Panc1 (cell line): Measurements from ENCODE around the gene MDC1. TPM values are rescaled to one million over a fixed set of nuclear protein-coding genes. Genes with fewer than 3 reads are reported as not detected.

Source experiments
- ATAC-seq: fragments of 200-7000 bp; cut with Tn5 transposase; 2 replicates; pipeline ENCODE4 v1.9.1; 2020; ENCODE audit warnings: mild to moderate bottlenecking, moderate library complexity
- BruUV-seq: library from RNA; stranded (reverse); fragments of 400-500 nt; replicated peaks from 2 replicates; lab custom pipeline; 2021; lab: Mats Ljungman, UMichigan
- CTCF ChIA-PET: fragments of 300-600 bp; sonication (Branson Sonifier 250); formaldehyde crosslinking; loops from one replicate; lab custom pipeline; 2022; ENCODE audit warnings: antibody characterized with exemption; lab: Charles Lee
- POLR2A ChIA-PET: fragments of 300-600 bp; sonication (Branson Sonifier 250); formaldehyde crosslinking; loops from one replicate; lab custom pipeline; 2022; ENCODE audit warnings: antibody characterized with exemption; lab: Charles Lee
- DNase-seq: peaks from one replicate; pipeline ENCODE4 v3.0.0-alpha.2; 2010; ENCODE audit warnings: low read depth, low spot score
- H3K27ac ChIP-seq: 2 replicates; pipeline ENCODE4 v1.5.1; 2011; ENCODE audit warnings: mild to moderate bottlenecking, low read length, inconsistent platforms
- H3K27me3 ChIP-seq: fragments of 200-500 bp; sonication (Bioruptor generic); 2 replicates; pipeline ENCODE4 v1.6.0; 2014; ENCODE audit warnings: low read length, inconsistent platforms; ENCODE audit not compliant: control insufficient read depth, insufficient read depth
- H3K36me3 ChIP-seq: fragments of 200-500 bp; sonication (Bioruptor generic); 2 replicates; pipeline ENCODE4 v1.5.1; 2014; ENCODE audit warnings: inconsistent platforms, mild to moderate bottlenecking, low read length, moderate library complexity; ENCODE audit not compliant: control insufficient read depth, insufficient read depth
- H3K4me1 ChIP-seq: 2 replicates; pipeline ENCODE4 v1.5.1; 2011; ENCODE audit warnings: inconsistent platforms, mild to moderate bottlenecking, low read length, moderate library complexity; ENCODE audit not compliant: control insufficient read depth, insufficient read depth
- H3K4me3 ChIP-seq, 2 experiments: 2 replicates each; pipeline ENCODE4 v1.5.1; 2011 to 2012; ENCODE audit warnings: low read depth in 2 of 2, low read length in 2 of 2, mild to moderate bottlenecking in 2 of 2, inconsistent platforms in 1 of 2, moderate library complexity in 1 of 2
- H3K9me3 ChIP-seq: fragments of 200-500 bp; sonication (Bioruptor generic); 2 replicates; pipeline ENCODE4 v1.5.1; 2014; ENCODE audit warnings: low read depth, mild to moderate bottlenecking, inconsistent platforms, low read length, moderate library complexity; ENCODE audit not compliant: control insufficient read depth, insufficient read depth
- POLR2AphosphoS5 ChIP-seq: IDR thresholded peaks from 2 replicates; pipeline ENCODE4 v1.6.1; 2012; ENCODE audit warnings: mild to moderate bottlenecking, low read depth, low read length, moderate library complexity
- SIN3A ChIP-seq: IDR thresholded peaks from 2 replicates; pipeline ENCODE4 v1.6.1; 2012; ENCODE audit warnings: low read depth, mild to moderate bottlenecking, low read length, moderate library complexity, borderline replicate concordance; ENCODE audit not compliant: insufficient read depth
- TCF7L2 ChIP-seq: IDR thresholded peaks from 2 replicates; pipeline ENCODE4 v1.6.1; 2011; ENCODE audit warnings: mild to moderate bottlenecking, low read depth, low read length, inconsistent platforms
- in situ Hi-C: cut with HindIII; loops from 2 replicates; pipeline ENCODE4 v1.10.0; 2016; ENCODE audit warnings: low sequenced_read_pairs, low pct_unique_long_range_greater_than_20kb
- intact Hi-C: fragments of 100-400 bp; cut with micrococcal nuclease; formaldehyde crosslinking; loops from one replicate; pipeline ENCODE4 v1.10.0; 2022; ENCODE audit not compliant: unreplicated experiment
- total RNA-seq: library from RNA; stranded (reverse); gene quantifications from one replicate; pipeline ENCODE4 v1.2.1, GENCODE V29; 2021; ENCODE audit not compliant: unreplicated experiment
- TF ChIP-seq, protein P1 (sequence below), 2 experiments: IDR thresholded peaks; 2 replicates each; pipeline ENCODE4 v1.6.1; 2011 to 2012; ENCODE audit warnings: low read depth in 2 of 2, control low read depth in 1 of 2, low read length in 1 of 2, mild to moderate bottlenecking in 1 of 2, moderate library complexity in 1 of 2; ENCODE audit not compliant: insufficient read depth in 1 of 2
- TF ChIP-seq, protein P2 (sequence below): fragments of 450-650 bp; IDR thresholded peaks from 2 replicates; pipeline ENCODE4 v1.5.1; 2017; ENCODE audit warnings: mild to moderate bottlenecking

Gene MDC1
- total RNA-seq, 1 experiment from 2014 or later, result 68.6 TPM

DNA sequence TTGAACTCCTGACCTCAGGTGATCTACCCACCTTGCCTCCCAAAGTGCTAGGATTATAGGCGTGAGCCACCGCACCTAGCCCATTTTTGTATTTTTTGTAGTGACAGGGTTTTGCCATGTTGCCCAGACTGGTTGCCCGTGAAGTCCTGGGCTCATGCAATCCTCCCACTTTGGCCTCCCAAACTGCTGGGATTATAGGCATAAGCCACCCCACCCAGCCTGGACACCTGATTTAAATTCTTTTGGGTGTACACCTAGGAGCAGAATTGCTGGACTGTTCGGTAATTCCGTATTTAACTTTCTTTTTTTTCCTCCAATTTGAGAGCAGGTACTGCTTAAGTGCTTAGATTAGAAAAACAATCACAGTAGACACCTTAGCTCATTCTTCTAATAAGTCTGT, 20.6 kb downstream of the MDC1 start:
- no peak for DNase-seq
- H3K27me3 ChIP-seq, result no peaks in the 10 kb centered on the region
- H3K4me1 ChIP-seq, result peaks cover 7% of the 10 kb centered on the region; the same call in 1 of the 2 replicates
- no peak for ATAC-seq
- CTCF ChIA-PET, result no interaction called here
- H3K9me3 ChIP-seq, result no peaks in the 10 kb centered on the region
- no peak overlapping the region for H3K27ac ChIP-seq
- H3K36me3 ChIP-seq, result no peaks in the 10 kb centered on the region
- in situ Hi-C loops, result no loop called here
- POLR2A ChIA-PET, result no interaction called here
- BruUV-seq, result no TSS peak
- intact Hi-C loops, result no loop called here
- no peak overlapping the region for H3K4me3 ChIP-seq
- TF ChIP-seq TCF7L2 (no peak), POLR2AphosphoS5 (no peak), SIN3A (no peak)
- TF ChIP-seq, protein P1, sequence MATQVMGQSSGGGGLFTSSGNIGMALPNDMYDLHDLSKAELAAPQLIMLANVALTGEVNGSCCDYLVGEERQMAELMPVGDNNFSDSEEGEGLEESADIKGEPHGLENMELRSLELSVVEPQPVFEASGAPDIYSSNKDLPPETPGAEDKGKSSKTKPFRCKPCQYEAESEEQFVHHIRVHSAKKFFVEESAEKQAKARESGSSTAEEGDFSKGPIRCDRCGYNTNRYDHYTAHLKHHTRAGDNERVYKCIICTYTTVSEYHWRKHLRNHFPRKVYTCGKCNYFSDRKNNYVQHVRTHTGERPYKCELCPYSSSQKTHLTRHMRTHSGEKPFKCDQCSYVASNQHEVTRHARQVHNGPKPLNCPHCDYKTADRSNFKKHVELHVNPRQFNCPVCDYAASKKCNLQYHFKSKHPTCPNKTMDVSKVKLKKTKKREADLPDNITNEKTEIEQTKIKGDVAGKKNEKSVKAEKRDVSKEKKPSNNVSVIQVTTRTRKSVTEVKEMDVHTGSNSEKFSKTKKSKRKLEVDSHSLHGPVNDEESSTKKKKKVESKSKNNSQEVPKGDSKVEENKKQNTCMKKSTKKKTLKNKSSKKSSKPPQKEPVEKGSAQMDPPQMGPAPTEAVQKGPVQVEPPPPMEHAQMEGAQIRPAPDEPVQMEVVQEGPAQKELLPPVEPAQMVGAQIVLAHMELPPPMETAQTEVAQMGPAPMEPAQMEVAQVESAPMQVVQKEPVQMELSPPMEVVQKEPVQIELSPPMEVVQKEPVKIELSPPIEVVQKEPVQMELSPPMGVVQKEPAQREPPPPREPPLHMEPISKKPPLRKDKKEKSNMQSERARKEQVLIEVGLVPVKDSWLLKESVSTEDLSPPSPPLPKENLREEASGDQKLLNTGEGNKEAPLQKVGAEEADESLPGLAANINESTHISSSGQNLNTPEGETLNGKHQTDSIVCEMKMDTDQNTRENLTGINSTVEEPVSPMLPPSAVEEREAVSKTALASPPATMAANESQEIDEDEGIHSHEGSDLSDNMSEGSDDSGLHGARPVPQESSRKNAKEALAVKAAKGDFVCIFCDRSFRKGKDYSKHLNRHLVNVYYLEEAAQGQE (IDR thresholded peaks at IDR 0.05; ENCODE audit: insufficient read depth in 1 of 2, low read depth in 2 of 2, low read length in 1 of 2), result no peak
- TF ChIP-seq, protein P2, sequence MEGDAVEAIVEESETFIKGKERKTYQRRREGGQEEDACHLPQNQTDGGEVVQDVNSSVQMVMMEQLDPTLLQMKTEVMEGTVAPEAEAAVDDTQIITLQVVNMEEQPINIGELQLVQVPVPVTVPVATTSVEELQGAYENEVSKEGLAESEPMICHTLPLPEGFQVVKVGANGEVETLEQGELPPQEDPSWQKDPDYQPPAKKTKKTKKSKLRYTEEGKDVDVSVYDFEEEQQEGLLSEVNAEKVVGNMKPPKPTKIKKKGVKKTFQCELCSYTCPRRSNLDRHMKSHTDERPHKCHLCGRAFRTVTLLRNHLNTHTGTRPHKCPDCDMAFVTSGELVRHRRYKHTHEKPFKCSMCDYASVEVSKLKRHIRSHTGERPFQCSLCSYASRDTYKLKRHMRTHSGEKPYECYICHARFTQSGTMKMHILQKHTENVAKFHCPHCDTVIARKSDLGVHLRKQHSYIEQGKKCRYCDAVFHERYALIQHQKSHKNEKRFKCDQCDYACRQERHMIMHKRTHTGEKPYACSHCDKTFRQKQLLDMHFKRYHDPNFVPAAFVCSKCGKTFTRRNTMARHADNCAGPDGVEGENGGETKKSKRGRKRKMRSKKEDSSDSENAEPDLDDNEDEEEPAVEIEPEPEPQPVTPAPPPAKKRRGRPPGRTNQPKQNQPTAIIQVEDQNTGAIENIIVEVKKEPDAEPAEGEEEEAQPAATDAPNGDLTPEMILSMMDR, result no peak

DNA sequence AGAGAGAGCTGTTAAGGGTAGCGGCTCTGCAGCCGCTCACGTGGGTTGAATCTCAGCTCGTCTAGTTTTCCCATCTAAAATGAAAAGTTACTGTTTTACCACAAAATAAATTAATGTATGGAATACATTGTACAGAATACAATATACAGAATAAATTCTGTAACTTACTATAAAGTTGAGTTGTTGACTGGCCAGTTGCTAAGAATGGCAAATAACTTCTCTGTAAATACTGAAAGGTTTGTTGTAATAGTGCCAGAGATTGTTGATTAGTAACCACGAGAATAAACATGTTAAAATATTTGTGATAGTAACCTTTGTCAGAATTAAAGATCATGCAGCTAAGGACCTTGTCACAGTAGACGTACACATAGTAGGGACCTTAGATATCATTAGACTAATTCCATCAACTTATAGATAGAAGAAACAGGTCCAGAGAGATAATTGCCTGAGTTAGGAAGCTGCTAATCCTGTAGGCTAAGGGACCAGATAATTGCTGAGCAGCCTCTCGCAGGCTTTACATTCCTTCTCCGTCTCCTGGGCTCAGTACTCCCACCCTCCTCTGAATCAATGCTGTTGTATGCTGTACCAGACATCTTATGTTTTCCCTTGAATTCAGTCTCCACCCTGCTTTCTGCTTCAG, 25.8 kb downstream of the MDC1 start:
- DNase-seq (no peak), ATAC-seq (no peak)
- in situ Hi-C loops (no loop called here), intact Hi-C loops (no loop called here)
- ChIA-PET CTCF (interaction anchor here (0.6 to 0.7 kb wide), 2 partner anchors 22 to 38 kb away, joined by 3 to 5 read pairs; no protein-coding TSS in a partner anchor), POLR2A (interaction anchor here (0.6 to 1.1 kb wide), 5 partner anchors 10 to 53 kb away, joined by 4 to 9 read pairs (median 5); partner anchors contain the start of genes DHX16 and MDC1)
- no TSS peak for BruUV-seq
- TF ChIP-seq POLR2AphosphoS5 (no peak), SIN3A (no peak), TCF7L2 (no peak)
- TF ChIP-seq, protein P2, result no peak
- TF ChIP-seq, protein P1 (IDR thresholded peaks at IDR 0.05; ENCODE audit: insufficient read depth in 1 of 2, low read depth in 2 of 2, low read length in 1 of 2), result no peak
- Histone ChIP-seq H3K4me1 (peaks cover 28% of the 10 kb centered on the region), H3K27me3 (no peaks in the 10 kb centered on the region), H3K4me3 (peak overlapping the region; percentile 56 to 86), H3K27ac (peak overlapping the region; percentile 80), H3K9me3 (no peaks in the 10 kb centered on the region), H3K36me3 (no peaks in the 10 kb centered on the region)
